NCI-H146 treated with DMSO at 0.1 percent for 48 hours (cell line): ENCODE results near the gene PHC3.
"Not testable (repeated sequence)": the region's sequence is repeated elsewhere in the genome, so short reads cannot be mapped to it uniquely, and the experiment has no call there.

Source experiments
- DNase-seq: peaks from one replicate; lab custom pipeline; 2025; ENCODE audit not compliant: unreplicated experiment; lab: John Stamatoyannopoulos, UW

Gene PHC3

GRCh38 chr3:170180908-170181885 lies at the start of gene PHC3:
Gene PHC3 (minus strand): TSS chr3:170181733. CDS start chr3:170181715, 18 bp downstream.
- DNase-seq, result peak; percentile 95

DNA sequence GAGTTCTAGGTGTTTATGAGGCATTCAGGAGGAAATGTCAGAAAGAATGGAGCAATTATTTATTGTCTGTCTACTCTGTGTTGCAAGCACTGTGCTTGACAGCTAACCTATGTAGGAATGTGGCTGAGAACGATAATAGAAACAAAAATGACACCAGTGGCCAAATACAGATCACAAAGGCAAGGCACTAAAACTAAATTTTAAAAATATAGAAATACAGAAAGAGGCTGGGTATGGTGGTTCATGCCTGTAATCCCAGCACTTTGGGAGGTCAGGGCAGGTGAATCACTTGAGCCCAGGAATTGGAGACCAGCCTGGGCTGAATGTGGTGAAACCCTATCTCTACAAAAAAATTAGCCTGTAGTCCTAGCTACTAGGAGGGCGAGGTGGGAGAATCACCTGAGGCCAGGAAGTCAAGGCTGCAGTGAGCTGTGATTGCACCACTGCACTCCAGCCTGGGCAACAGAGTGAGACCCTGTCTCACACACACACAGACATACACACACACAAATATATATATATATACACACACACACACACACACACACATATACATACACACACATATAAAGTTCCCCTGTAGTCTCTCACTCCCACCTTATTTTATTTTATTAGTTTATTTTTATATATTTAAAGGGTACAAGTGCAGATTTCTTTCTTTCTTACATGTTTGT lies 46.7 kb upstream of the PHC3 start:
- no peak for DNase-seq

- DNase-seq, result no peak
Measured at GRCh38 chr3:170226426-170226960, 45.0 kb upstream of the PHC3 start.

GRCh38 chr3:170225166-170225565 lies 43.6 kb upstream of the PHC3 start:
- DNase-seq, result no peak

DNA sequence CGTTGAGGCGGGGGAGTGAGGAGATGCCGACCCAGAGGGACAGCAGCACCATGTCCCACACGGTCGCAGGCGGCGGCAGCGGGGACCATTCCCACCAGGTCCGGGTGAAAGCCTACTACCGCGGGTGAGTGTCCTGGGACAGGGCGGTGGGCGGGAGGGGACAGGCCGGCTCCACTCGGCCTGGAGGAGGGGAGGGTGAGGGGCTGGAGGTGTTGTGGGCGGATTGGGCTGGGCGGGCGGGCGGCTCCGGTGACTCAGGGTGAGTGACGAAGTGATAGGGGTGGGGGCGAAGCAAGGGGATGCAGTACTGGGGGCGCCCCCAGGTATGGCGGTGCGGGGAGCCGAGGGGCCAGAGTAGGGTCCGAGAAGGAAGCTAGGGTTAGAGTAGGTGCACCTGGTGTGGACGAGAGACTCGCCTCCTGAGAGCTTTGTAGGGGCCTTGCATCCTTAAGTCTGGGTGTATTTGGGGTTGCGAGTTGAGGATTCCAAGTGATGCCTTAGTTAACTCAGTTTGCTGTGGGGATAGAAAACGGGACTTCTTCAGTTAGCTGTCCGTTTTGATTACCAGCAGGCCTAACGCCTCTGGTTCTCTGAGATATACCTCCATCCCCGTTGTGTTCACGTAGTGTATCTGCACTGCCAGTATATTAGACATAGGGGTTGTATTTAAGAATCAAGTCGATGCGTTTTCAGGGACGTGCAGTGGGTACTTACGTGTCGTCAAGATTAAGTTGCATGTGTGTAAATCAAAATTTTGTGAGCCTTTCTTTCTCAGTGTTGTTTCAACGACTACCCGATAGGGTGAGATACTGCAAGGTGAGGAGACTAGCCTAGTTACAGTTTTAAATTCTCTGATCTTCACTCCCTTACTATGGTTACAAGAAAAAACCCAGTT lies 41.4 kb upstream of the PHC3 start:
- peak; percentile 52 for DNase-seq

GRCh38 chr3:170221924-170222646 lies 40.6 kb upstream of the PHC3 start, which contains the start of gene PRKCI:
Gene PRKCI (plus strand): TSS chr3:170222424. CDS start chr3:170222670, 246 bp downstream.
- DNase-seq, result peak; percentile 98

DNA sequence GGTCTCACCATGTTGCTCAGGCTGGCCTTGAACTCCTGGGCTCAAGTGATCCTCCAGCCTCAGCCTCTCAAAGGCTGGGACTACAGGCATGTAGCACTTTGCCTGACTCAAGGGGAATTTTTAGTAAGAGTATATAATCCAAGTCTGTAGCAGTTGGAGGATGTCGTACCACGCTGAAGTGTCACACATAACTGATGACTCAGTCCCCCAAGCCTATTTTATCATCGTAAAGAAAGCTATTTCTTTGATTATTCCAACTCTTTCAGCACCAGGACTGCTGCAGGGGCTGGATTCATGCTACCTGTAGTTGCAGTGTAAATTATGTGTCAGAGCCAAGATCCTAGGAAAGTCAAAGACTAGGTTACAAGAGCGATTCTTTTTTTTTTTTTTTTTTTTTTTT lies 39.3 kb upstream of the PHC3 start:
- DNase-seq, result no peak

- no peak for DNase-seq
Measured at GRCh38 chr3:170219850-170220249, 38.3 kb upstream of the PHC3 start.

DNA sequence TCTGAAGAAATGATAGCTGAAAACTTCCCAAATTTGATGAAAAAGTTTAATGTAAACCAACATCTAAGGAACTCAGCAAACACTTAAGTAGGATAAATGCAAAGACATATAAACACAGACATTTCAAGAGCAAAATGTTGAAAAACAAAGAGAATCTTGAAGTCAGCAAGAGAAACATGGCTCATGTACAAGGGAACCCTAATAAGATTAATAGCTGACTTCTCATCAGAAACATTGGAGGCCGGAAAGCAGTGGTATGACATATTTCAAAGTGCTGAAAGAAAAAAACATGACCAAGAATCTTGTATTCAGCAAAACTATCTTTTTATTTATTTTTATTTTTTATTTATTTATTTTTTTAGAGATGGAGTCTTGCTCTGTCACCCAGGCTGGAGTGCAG lies 30.1 kb upstream of the PHC3 start:
- no peak for DNase-seq

GRCh38 chr3:170207717-170208116 lies 26.2 kb upstream of the PHC3 start:
- DNase-seq, result no peak

DNA sequence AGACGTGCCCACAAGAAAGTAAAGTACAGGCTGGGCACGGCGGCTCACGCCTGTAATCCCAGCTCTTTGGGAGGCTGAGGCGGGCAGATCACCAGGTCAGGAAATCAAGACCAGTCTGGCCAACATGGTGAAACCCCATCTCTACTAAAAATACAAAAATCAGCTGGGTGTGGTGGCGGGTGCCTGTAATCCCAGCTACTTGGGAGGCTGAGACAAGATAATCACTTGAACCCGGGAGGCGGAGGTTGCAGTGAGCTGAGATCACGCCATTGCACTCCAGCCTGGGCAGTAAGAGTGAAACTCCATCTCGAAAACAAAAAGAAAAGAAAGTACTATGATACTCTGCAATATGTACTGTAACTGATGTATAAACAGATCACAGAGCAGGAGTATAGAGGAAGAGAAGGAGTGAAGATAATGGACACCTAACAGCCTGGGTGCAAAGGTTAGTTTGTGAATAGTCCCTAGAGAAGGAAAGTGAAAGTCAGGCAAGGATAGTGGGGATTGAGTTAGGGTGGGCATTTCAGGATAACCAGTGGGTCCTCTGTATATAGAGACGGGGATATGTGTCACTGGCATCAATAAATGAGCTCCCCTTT lies 24.7 kb upstream of the PHC3 start:
- DNase-seq, result not testable (repeated sequence)

GRCh38 chr3:170205302-170205701 lies 23.8 kb upstream of the PHC3 start:
- no peak for DNase-seq

DNA sequence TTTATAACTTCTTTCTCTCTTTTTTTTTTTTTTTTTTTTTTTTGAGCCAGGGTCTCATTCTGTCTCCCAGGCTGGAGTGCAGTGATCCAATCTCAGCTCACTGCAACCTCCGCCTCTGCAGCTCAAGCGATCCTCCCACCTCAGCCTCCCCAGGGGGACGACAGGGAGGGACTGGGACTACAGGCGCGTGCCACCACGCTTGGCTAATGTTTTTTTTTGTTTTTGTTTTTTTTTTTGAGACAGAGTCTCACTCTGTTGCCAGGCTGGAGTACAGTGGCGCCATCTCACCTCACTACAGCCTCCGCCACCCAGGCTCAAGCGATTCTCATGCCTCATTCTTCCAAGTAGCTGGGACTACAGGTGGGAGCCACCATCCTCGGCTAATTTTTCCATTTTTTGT lies 23.0 kb upstream of the PHC3 start:
- DNase-seq, result no peak

DNA sequence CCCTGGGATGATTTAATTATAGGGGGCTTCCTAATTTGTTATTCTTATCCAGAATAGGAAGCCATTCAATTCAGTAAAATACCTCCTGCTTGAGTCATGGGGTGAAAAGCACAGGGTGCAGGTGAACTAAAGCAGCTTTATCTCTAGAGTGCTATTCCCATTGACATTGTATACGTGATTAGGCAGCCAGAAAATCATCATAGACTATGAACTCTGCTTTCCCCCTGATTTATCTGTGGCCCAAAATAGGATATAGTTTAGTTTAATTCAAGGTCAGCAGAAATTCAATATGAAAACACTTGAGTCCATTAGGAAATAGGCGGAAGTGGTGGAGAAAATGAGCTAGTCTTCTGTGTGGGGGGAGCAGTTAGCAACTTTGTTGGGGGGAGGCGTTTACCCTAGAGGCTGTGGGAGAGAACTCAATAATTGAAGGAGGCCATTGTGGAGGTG lies 22.5 kb upstream of the PHC3 start:
- peak; percentile 73 for DNase-seq

DNA sequence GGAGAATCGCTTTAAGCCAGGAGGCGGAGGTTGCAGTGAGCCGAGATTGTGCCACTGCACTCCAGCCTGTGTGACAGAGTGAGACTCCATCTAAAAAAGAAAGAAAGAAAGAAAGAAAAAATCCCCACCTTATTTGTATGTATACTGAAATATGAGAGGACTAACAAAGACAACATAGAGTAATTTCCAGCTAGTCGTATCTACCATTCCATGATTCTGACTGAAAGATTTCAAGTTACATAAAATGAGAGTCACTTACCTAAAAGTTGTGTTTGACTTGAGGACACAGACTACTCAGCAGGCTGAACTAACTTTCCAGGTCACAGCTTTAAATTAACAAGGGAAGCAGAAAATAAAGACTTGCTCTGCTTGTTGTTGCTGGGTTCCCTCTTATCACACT lies 21.9 kb upstream of the PHC3 start:
- DNase-seq, result no peak

DNA sequence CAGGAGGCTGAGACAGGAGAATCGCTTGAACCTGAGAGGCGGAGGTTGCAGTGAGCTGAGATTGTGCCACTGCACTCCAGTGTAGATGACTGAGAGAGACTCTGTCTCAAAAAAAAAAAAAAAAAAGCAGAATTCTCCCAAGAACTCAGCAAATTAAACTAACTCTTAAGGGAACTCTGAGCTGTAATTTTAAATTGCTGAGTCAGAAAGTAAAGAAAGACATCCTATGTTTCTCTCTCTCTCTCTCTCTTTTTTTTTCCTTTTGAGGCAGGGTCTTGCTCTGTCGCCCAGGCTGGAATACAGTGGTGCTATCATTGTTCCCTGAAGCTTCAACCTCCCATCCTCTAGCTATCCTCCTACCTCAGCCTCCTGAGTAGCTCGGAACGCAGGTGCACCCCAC lies 20.0 kb upstream of the PHC3 start:
- DNase-seq, result no peak

GRCh38 chr3:170200987-170201386 lies 19.5 kb upstream of the PHC3 start:
- no peak for DNase-seq

- no peak for DNase-seq
Measured at GRCh38 chr3:170196833-170197232, 15.3 kb upstream of the PHC3 start.

DNA sequence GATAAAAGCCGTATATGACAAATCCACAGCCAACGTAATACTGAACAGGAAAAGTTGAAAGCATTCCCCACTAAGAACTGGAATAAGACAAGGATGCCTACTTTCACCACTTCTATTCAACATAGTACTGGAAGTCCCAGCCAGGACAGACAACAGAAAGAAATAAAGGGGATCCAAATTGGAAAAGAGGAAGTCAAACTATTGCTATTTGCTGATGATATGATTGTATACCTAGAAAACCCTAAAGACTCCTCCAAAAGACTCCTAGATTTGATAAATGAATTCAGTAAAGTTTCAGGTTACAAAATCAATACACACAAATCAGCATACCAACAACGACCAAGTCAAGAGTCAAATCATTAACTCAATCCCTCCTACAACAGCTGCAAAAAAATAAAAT lies 14.2 kb upstream of the PHC3 start:
- not testable (repeated sequence) for DNase-seq
